ENCODE data around the gene CCDC149. TPM values are rescaled to one million over a fixed set of nuclear protein-coding genes. Genes with fewer than 3 reads are reported as not detected.

CCDC149 gene
- total RNA-seq, 1 experiment from 2014 or later: 5.3 TPM

DNA sequence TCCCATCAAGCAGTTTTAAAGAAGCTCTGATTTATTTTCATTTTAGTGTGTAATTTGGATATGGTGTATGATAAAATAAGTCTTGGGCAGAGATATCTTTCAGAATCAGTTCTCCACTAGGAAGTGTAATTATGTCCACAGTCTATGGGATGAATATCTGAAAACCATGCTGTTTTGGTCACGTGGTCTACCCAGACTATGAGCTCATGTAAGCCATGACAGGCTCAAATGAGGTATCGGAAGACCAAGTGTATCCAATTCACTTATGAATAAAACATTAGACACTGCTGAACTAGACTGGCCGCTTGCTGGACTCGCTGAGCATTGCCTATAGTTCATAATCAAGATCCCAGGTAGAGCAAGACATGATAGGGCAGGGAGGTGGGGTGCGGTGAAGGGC is 66.9 kb downstream of the CCDC149 start (continued):
- TF ChIP-seq ZBTB33 (IDR thresholded peaks at IDR 0.05; ENCODE audit: extremely low read depth, insufficient replicate concordance, low read length) (no peak), SRF (IDR thresholded peaks at IDR 0.05; ENCODE audit: low read depth) (no peak)

- no peak for TF ChIP-seq CTCF (IDR thresholded peaks at IDR 0.05 in 2 of 3, conservative IDR thresholded peaks at IDR 0.05 in 1 of 3; ENCODE audit: borderline replicate concordance in 1 of 3, insufficient read depth in 1 of 3, low read depth in 2 of 3, low read length in 2 of 3)
- no peak for TF ChIP-seq MAX (IDR thresholded peaks at IDR 0.05)
- no peak for TF ChIP-seq SRF (IDR thresholded peaks at IDR 0.05; ENCODE audit: low read depth)
- DNase-seq (ENCODE audit: low read depth, low spot score) (no peak), ATAC-seq (no peak)
- no peaks in the 10 kb centered on the region for H3K27me3 ChIP-seq (ENCODE audit: insufficient read depth, low read length)
- no peaks in the 10 kb centered on the region; a peak in 1 of 4 replicates for H3K4me1 ChIP-seq (ENCODE audit: control insufficient read depth in 1 of 2, insufficient read depth in 2 of 2, low read length in 2 of 2)
- ChIA-PET CTCF (no interaction called here), RAD21 (ENCODE audit: low non-redundant PET in 1 of 2, low total read pairs in 2 of 2, uncharacterized antibody in 2 of 2, unreplicated experiment in 2 of 2) (no interaction called here), POLR2A (no interaction called here)
- H3K9me2 ChIP-seq (ENCODE audit: insufficient read depth): no peaks in the 10 kb centered on the region
- H3K27ac ChIP-seq (ENCODE audit: low read depth, low read length): no peak overlapping the region
- no peaks in the 10 kb centered on the region for H3K36me3 ChIP-seq (ENCODE audit: control insufficient read depth in 1 of 2, insufficient read depth in 2 of 2, low read length in 2 of 2)
- no TSS peak for BruUV-seq (replicated peaks)
- no peaks in the 10 kb centered on the region for H3K9me3 ChIP-seq (ENCODE audit: control insufficient read depth in 1 of 2, insufficient read depth in 1 of 2, low read depth in 1 of 2, low read length in 2 of 2)
- H3K9ac ChIP-seq (ENCODE audit: low read length): no peak overlapping the region
- no peaks in the 10 kb centered on the region for H3K79me2 ChIP-seq (ENCODE audit: insufficient read depth, low read length)
- no peak overlapping the region for H3K4me2 ChIP-seq (ENCODE audit: low read length)
- no peaks in the 10 kb centered on the region for H4K20me1 ChIP-seq (ENCODE audit: insufficient read depth)
- H2AFZ ChIP-seq (ENCODE audit: low read depth, low read length, poor library complexity, severe bottlenecking): no peak overlapping the region
- no peak overlapping the region for H3K4me3 ChIP-seq (replicated peaks in 1 of 2; ENCODE audit: low read depth in 1 of 2, low read length in 2 of 2)
- intact Hi-C loops (cut with micrococcal nuclease): no loop called here
These were observed 67.7 kb downstream of the CCDC149 start for GRCh38 chr4:24845132-24845531.
